Endothelial cell of umbilical vein (primary cell): ENCODE measurements around the gene HOMER1. TPM values are rescaled to one million over a fixed set of nuclear protein-coding genes. Genes with fewer than 3 reads are reported as not detected.

Experiments
- BruUV-seq: library from RNA; stranded (reverse); fragments of 400-500 nt; replicated peaks from 2 replicates; lab custom pipeline; 2021; lab: Mats Ljungman, UMichigan
- CTCF ChIA-PET: fragments of 300-600, 350-600 bp; sonication (Branson Sonifier 250); formaldehyde crosslinking; loops from one replicate; lab custom pipeline; 2021; ENCODE audit warnings: antibody characterized with exemption, inconsistent platforms; lab: Charles Lee
- POLR2A ChIA-PET: fragments of 300-600, 350-600 bp; sonication (Branson Sonifier 250); formaldehyde crosslinking; loops from one replicate; lab custom pipeline; 2021; ENCODE audit warnings: antibody characterized with exemption, inconsistent platforms; lab: Charles Lee
- DNase-seq: peaks from one replicate; pipeline ENCODE4 v3.0.0-alpha.2; 2011; ENCODE audit warnings: low read depth, low spot score
- FAIRE-seq: peaks from 2 replicates; lab custom pipeline; 2011; peaks lifted over from hg19 to GRCh38; lab: Jason Lieb, UNC
- H2AFZ ChIP-seq: 2 replicates; pipeline ENCODE4 v1.6.0; 2012; ENCODE audit warnings: low read depth, low read length, control low read depth, inconsistent platforms
- H3K27ac ChIP-seq: 2 replicates; pipeline ENCODE4 v1.5.1; 2011; ENCODE audit warnings: low read depth, mild to moderate bottlenecking, control low read depth, low read length, moderate library complexity; ENCODE audit not compliant: insufficient read depth
- H3K27me3 ChIP-seq, 2 experiments: 2 replicates each; pipeline versions ENCODE4 v1.6.0 to v1.6.1; 2011; ENCODE audit warnings: low read length in 2 of 2, mixed read lengths in 1 of 2; ENCODE audit not compliant: control insufficient read depth in 2 of 2, insufficient read depth in 2 of 2
- H3K36me3 ChIP-seq, 2 experiments: 2 replicates in 1 of 2; 3 replicates in 1 of 2; pipeline ENCODE4 v1.5.1; 2011; ENCODE audit warnings: low read length in 2 of 2, mild to moderate bottlenecking in 1 of 2, moderate library complexity in 1 of 2; ENCODE audit not compliant: control insufficient read depth in 2 of 2, insufficient read depth in 2 of 2; ENCODE audit errors: extremely low read depth in 1 of 2
- H3K4me1 ChIP-seq: 3 replicates; pipeline ENCODE4 v1.5.1; 2011; ENCODE audit warnings: mild to moderate bottlenecking, low read length; ENCODE audit not compliant: control insufficient read depth, insufficient read depth; ENCODE audit errors: extremely low read depth
- H3K4me2 ChIP-seq: 2 replicates; pipeline ENCODE4 v1.6.1; 2011; ENCODE audit warnings: low read length, control low read depth, mixed read lengths; ENCODE audit not compliant: insufficient read depth
- H3K4me3 ChIP-seq, 3 experiments: fragments of 200-600 bp in 1 of 3; sonication (generic), shearing (Covaris generic) in 1 of 3; replicated peaks in 1 of 3; 2 replicates each; pipeline ENCODE4 v1.5.1; 2011 to 2016; ENCODE audit warnings: control low read depth in 3 of 3, low read length in 3 of 3, mild to moderate bottlenecking in 2 of 3, inconsistent platforms in 1 of 3, low read depth in 1 of 3, moderate library complexity in 1 of 3; ENCODE audit not compliant: insufficient read depth in 1 of 3
- H3K79me2 ChIP-seq: 2 replicates; pipeline ENCODE4 v1.6.0; 2012; ENCODE audit warnings: low read length, inconsistent platforms; ENCODE audit not compliant: control insufficient read depth, insufficient read depth
- H3K9ac ChIP-seq: replicated peaks from 2 replicates; pipeline ENCODE3; 2011; ENCODE audit warnings: low read length, control low read depth; ENCODE audit not compliant: insufficient read depth; ENCODE audit errors: extremely low read depth
- H3K9me1 ChIP-seq: replicated peaks from 3 replicates; pipeline ENCODE4 v1.6.0; 2011; ENCODE audit warnings: mild to moderate bottlenecking, low read length; ENCODE audit not compliant: control insufficient read depth, insufficient read depth; ENCODE audit errors: extremely low read depth
- H3K9me3 ChIP-seq: replicated peaks from 2 replicates; pipeline ENCODE4 v1.5.1; 2012; ENCODE audit warnings: low read length, inconsistent platforms; ENCODE audit not compliant: control insufficient read depth, insufficient read depth
- H4K20me1 ChIP-seq: replicated peaks from 2 replicates; pipeline ENCODE3; 2011; ENCODE audit warnings: mild to moderate bottlenecking, low read length; ENCODE audit not compliant: control insufficient read depth, insufficient read depth; ENCODE audit errors: extremely low read depth
- EZH2 ChIP-seq: IDR thresholded peaks from 2 replicates; pipeline ENCODE4 v1.6.1; 2012; ENCODE audit warnings: borderline replicate concordance, low read depth, mild to moderate bottlenecking, moderate library complexity, low read length, inconsistent platforms; ENCODE audit not compliant: severe bottlenecking
- FOS ChIP-seq: IDR thresholded peaks from 2 replicates; pipeline ENCODE4 v1.6.1; 2011; ENCODE audit warnings: mild to moderate bottlenecking, low read length, moderate library complexity, borderline replicate concordance; ENCODE audit not compliant: insufficient read depth
- GATA2 ChIP-seq: IDR thresholded peaks from 2 replicates; pipeline ENCODE4 v1.7.0; 2011; ENCODE audit warnings: low read depth, mild to moderate bottlenecking, moderate library complexity, mixed read lengths, low read length; ENCODE audit not compliant: insufficient read length, insufficient read depth
- JUN ChIP-seq: IDR thresholded peaks from 2 replicates; pipeline ENCODE4 v1.6.1; 2011; ENCODE audit warnings: borderline replicate concordance, low read depth; ENCODE audit not compliant: insufficient read length, insufficient read depth
- MYC ChIP-seq: IDR thresholded peaks from one replicate; pipeline ENCODE4 v1.6.1; 2011; ENCODE audit warnings: mild to moderate bottlenecking, low read depth, low read length
- POLR2A ChIP-seq: IDR thresholded peaks from 2 replicates; pipeline ENCODE4 v1.6.1; 2012; ENCODE audit warnings: low read depth, mild to moderate bottlenecking, control low read depth, low read length
- POLR2AphosphoS5 ChIP-seq: IDR thresholded peaks from 2 replicates; pipeline ENCODE4 v1.6.1; 2012; ENCODE audit warnings: low read depth, mild to moderate bottlenecking, control low read depth, low read length, moderate library complexity; ENCODE audit not compliant: insufficient read depth
- dilution Hi-C: fragments of 300-500 bp; cut with MboI; formaldehyde crosslinking; loops from one replicate; pipeline ENCODE4 v1.15.0; 2019; ENCODE audit warnings: low sequenced_read_pairs; ENCODE audit not compliant: extremely low pct_ligation_motif_present
- intact Hi-C: fragments of 100-400 bp; cut with micrococcal nuclease; formaldehyde crosslinking; loops from one replicate; pipeline ENCODE4 v1.10.0; 2022
- polyA plus RNA-seq, 4 experiments: library from polyadenylated mRNA; depleted of rRNA in 3 of 4; stranded (reverse) in 3 of 4; unstranded in 1 of 4; fragments of >200 nt; gene quantifications; 2 replicates each; pipeline versions ENCODE4 v1.2.1 to v1.2.3, GENCODE V29; 2011 to 2012; ENCODE audit warnings: missing spikeins in 1 of 4
- total RNA-seq: library from RNA; stranded (reverse); gene quantifications from 2 replicates; pipeline ENCODE4 v1.2.3, GENCODE V29; 2021
- TF ChIP-seq, protein P1 (sequence below), 2 donors: IDR thresholded peaks; 1 replicate in 1 of 2; 2 replicates in 1 of 2; pipeline ENCODE4 v1.5.1; 2011; ENCODE audit warnings: low read length in 2 of 2, mild to moderate bottlenecking in 2 of 2, moderate library complexity in 2 of 2, control low read depth in 1 of 2, inconsistent platforms in 1 of 2, low read depth in 1 of 2; ENCODE audit not compliant: insufficient read depth in 1 of 2; ENCODE audit errors: extremely low read depth in 1 of 2
- TF ChIP-seq, protein P2 (sequence below): IDR thresholded peaks from 2 replicates; pipeline ENCODE4 v1.6.1; 2011; ENCODE audit not compliant: insufficient read depth, insufficient read length

Gene HOMER1
- total and polyA plus RNA-seq, 2 donors (not counting 3 experiments of a cell fraction or from before 2014, with no cell fraction given) = 0.57 to 3.9 TPM

DNA sequence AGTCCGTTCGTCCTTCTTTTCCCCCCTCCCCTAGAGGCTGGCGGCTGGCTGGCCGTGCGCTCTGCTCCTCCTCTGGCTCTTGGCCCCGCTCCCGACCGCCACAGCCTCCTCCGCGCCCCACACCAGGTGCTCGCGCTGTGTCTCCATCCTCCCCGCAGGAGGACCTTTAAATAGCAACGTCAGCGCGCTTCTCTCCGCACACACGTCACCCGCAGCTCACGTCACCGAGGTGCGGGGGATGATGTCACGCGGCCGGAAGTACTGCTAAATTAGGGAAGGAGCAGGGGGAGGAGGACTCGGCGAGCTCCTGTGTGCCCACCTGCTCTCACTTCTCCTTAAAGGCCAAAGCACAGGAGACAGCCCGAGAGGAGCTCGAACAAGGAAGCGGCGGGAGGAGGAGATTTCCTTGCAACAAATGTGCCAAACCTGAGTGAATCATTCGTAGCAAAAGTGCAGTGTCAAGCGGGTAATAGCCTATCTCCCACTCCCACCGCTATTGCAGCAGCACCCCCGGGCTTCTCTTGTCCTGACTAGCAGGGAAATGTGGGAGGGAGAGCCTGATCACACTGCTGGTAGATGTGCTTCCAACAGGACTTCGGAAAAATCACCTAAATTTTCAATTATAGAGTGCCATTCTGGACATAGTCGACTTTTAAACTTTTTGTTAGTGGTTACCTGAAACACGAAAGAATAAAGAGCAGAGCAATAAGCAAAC, 614 bp upstream of the HOMER1 start:
- Histone ChIP-seq H3K4me1 (peaks cover 23% of the 10 kb centered on the region), H3K4me2 (peak overlapping the region; percentile 40), H3K9me1 (no peaks in the 10 kb centered on the region), H4K20me1 (no peaks in the 10 kb centered on the region), H3K9me3 (no peaks in the 10 kb centered on the region), H3K36me3 (no peaks in the 10 kb centered on the region), H2AFZ (peak overlapping the region; percentile 67), H3K27ac (peak overlapping the region; percentile 68), H3K4me3 (peak overlapping the region; percentile 80 to 89 (median 87)), H3K9ac (peak overlapping the region; percentile 81), H3K27me3 (peaks cover 0 to 2% of the 10 kb centered on the region in 2 experiments), H3K79me2 (no peaks in the 10 kb centered on the region)
- TF ChIP-seq MYC = no peak
- TF ChIP-seq POLR2AphosphoS5 = no peak
- peak; percentile 11 for TF ChIP-seq POLR2A
- TF ChIP-seq EZH2 = no peak
- TF ChIP-seq, protein P1, sequence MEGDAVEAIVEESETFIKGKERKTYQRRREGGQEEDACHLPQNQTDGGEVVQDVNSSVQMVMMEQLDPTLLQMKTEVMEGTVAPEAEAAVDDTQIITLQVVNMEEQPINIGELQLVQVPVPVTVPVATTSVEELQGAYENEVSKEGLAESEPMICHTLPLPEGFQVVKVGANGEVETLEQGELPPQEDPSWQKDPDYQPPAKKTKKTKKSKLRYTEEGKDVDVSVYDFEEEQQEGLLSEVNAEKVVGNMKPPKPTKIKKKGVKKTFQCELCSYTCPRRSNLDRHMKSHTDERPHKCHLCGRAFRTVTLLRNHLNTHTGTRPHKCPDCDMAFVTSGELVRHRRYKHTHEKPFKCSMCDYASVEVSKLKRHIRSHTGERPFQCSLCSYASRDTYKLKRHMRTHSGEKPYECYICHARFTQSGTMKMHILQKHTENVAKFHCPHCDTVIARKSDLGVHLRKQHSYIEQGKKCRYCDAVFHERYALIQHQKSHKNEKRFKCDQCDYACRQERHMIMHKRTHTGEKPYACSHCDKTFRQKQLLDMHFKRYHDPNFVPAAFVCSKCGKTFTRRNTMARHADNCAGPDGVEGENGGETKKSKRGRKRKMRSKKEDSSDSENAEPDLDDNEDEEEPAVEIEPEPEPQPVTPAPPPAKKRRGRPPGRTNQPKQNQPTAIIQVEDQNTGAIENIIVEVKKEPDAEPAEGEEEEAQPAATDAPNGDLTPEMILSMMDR (IDR thresholded peaks at IDR 0.05; ENCODE audit: extremely low read depth in 1 of 2, insufficient read depth in 1 of 2, low read depth in 1 of 2, low read length in 2 of 2) = no peak
- TF ChIP-seq GATA2 = no peak
- TF ChIP-seq FOS = peak; percentile 40
- TF ChIP-seq JUN = peak; percentile 42
- TF ChIP-seq, protein P2, sequence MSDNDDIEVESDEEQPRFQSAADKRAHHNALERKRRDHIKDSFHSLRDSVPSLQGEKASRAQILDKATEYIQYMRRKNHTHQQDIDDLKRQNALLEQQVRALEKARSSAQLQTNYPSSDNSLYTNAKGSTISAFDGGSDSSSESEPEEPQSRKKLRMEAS = no peak
- DNase-seq = peak; percentile 86
- dilution Hi-C loops = no loop called here
- BruUV-seq = TSS peak; percentile 62
- POLR2A ChIA-PET = interaction anchor here (1.0 kb wide), 1 partner anchor 23 kb away, joined by 3 read pairs; no protein-coding TSS in a partner anchor
- intact Hi-C loops = loop anchor here (1.0 to 10.0 kb wide), 5 partner anchors 277 to 1152 kb away; partner anchors contain the start of genes JMY, SCAMP1, SERINC5 and ZFYVE16
- peak; percentile 70 for FAIRE-seq
- CTCF ChIA-PET = interaction anchor here (1.0 to 2.6 kb wide), 4 partner anchors 13 to 494 kb away, joined by 3 to 12 read pairs (median 4); no protein-coding TSS in a partner anchor
